NCI-H510A (cell line): Measurements from ENCODE around the gene NBEAL2.

ENCODE experiments used
- DNase-seq: peaks from one replicate; lab custom pipeline; 2025; lab: John Stamatoyannopoulos, UW

Gene NBEAL2

GRCh38 chr3:47042231-47042791, 62.8 kb downstream of the NBEAL2 start:
- DNase-seq, result no peak

DNA sequence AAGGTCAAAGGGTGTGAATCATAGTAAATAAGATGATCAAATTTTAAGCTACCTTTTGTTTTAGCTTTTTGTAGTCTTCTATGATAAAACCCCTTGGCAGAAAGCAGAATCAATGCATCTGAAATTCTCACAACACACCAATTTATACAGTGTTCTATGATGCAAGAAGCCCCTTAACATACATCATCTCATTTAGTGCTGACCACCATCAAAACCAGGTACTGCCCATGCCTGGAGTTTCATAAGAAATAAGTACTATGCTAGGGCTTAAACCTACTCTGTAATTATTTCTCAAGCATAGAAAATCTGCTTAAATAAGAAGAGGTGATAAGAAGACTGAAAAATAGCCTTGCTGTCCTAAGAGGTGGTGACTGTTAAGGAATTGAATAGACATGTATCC, 67.6 kb downstream of the NBEAL2 start:
- DNase-seq, result no peak

DNA sequence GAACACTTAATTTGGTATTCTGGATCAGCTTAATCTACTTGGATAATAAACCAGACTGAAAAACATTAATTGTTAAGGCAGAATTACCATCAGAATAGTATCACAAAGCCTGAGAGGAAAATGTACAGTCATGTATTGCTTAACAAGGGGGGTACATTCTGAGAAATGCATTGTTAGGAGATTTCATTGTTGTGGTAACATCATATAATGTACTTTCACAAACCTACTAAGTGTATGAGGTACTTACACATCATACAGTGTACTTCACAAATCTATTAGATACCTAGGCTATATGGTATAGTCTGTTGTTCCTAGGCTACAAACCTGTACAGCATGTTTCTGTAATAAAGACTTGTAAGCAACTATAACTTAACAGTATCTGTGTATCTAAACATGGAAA, 68.2 kb downstream of the NBEAL2 start:
- no peak for DNase-seq

DNA sequence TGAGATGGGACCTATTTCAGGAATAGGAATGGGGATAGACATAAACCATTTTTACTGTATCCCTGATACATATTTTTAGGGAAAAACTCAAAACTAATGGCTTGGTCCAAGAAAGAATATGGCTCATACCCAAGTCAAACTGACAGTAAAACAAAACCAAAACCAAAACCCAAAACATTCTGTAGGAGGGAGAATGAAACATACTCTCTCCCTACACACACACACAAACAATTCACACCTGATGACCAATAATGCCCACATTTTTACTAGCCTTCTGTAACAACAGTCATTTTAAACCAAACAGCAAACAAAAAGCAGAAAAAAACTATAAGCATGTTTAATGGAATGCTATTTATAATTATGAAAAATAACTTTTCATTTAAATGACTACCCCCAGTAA, 74.9 kb downstream of the NBEAL2 start:
- DNase-seq, result no peak

DNA sequence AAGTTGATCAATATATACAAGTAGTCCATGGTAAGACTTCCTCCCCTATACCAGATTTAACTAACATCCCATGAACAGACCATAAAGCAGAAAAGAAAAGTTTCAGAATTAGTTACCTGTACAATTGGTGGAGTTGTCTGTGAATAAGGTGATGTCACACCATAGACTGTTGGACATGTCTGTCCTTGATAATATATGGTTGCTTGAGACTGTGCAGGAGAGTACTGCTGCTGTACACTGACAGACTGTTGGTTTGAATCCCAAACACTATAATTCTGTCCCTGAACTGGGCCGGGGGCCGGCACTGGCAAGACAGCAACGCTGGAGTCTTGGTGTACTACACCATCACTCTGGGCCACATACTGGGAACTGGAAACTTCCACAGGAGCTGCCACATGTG, 77.2 kb downstream of the NBEAL2 start:
- DNase-seq, result no peak

GRCh38 chr3:47057212-47057671, 77.8 kb downstream of the NBEAL2 start:
- DNase-seq, result no peak
